ENCODE data around the gene MAPK4.

- TF ChIP-seq CTCF (IDR thresholded peaks at IDR 0.05) (no peak), POLR2A (IDR thresholded peaks at IDR 0.05) (no peak)
Measured at GRCh38 chr18:50622320-50622719, 62.4 kb downstream of the MAPK4 start.

All from uterus (tissue), 2 donors.